HG03066 (cell line): ENCODE results near the gene USP13.

Source experiments
- ATAC-seq: cut with Tn5 transposase; IDR thresholded peaks from one replicate; pipeline ENCODE4 v1.9.1; 2021; ENCODE audit warnings: low read depth; ENCODE audit not compliant: unreplicated experiment

USP13 gene

DNA sequence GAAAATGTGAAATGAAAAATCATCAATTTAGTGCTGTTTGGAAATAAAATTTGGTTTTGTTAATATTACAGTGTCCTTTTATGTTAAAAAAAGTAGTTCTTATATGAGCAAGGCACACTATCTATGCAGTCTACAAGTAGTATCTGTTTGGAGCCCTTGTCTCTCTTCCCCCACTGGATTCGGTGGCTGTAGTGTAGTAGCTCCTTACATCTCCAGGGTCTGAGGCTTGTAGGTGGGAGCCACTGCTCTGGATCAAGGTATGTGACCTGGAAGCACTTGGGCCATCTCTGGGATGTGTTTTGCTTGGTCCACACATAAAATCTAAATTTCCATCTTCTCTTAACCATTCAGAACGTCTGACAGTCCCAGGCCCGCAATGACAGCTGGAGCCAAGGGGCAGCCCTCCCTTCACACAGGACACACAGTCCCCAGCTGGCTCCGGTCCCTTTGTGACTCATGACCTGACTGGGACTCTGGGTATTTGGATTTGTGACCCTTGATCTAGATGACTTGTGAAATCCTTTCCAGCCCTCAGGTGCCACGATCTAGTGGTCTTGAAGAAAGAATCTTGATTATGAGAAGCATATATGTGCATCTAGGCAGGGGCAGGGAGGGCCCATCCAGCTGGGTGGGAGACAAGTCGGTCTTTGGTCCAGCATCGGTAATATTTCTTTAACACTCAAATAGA is 80.0 kb downstream of the USP13 start:
- ATAC-seq = no peak

DNA sequence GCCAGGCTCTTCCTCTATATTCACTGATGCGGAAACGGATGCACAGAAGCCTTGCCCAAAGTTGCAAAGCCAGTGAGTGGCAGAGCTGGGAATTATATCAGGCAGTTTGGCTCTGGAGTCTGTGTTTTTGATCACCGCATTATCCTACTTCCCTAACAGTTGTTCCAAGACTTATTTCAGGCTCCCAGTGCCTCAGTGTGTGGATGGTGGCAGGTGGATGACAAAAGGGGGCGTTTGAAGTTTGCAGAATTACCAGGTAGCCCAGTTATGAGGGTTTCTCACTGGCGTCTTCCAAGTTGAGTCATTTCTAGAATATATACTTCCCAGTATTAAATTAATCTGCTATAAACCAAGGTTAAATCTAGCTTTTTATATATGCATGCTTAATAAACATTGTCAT is 81.0 kb downstream of the USP13 start:
- ATAC-seq = no peak

DNA sequence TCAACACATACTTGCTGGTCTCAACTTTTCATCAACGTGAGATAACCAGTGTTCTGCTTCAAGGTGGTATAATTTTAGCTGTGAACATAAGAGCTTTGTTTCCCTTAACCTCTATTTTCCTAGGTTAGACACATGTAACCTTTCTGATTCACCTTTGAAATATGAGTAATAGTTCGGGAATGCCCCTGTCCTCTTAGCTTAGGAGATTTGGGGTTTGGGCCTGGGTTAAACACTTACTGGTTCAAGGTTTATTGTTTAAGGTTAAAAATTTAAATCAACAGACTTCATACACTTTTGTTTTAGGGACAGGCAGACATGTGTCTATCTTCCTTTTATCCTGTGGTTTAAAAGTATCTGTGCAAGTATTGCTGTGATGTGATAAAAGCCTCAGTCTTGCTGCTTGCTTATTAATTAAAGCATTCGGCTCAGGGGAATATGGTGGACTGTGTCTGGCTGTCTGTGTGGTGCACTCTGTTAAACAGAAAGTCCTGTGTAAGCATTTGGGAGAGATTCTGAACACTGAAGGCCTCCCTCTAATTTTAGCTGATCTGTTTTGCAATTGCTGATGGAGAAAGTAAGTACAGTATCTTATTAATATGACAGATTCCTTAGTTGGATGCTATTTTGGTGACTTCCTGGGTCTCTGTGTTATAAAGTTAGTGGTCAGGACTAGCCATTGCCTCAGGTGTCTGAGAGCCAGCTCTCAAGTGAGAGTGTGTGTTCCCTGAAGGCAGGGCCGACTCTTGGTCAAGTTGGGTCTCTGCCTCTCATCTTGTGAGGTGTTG is 81.8 kb downstream of the USP13 start:
- ATAC-seq = no peak

DNA sequence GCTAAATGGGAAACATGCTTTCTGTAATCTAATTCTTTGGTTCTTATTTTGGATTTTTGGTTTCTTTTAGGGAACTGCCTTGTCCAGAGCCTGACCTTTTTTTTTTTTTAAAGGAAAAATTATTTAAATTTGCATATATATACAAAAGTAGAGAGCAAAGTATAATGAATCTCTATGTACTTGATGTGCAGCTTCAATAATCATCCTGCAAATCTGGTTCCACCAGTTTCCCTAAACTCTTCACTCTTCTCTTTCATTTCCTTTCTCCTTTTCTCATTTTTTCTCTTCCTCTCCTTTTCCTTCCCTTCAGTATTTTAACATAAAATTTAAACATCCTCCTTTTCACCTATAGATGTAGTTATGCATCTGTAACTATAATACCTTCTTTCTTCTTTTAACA is 82.5 kb downstream of the USP13 start:
- ATAC-seq = no peak

DNA sequence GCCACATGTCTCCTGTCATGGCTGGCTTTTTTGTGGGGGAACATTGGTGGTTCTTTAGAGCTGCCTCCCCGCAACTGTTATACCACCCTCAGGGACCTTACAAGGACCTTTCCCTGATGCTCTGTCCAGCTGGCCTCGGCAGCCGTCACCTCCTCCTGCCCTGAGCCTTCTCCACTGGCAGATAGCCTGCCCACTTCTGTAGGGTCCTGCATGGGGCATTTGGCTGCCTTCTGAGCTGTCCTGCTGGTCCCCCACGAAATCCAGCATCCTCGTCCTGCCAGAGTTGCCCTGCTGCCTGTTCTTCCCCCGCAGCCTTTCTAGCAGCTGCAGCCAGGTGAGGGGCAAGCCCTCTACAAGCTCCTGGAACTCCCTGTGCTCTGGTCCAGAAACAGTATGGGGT is 86.2 kb downstream of the USP13 start:
- no peak for ATAC-seq

DNA sequence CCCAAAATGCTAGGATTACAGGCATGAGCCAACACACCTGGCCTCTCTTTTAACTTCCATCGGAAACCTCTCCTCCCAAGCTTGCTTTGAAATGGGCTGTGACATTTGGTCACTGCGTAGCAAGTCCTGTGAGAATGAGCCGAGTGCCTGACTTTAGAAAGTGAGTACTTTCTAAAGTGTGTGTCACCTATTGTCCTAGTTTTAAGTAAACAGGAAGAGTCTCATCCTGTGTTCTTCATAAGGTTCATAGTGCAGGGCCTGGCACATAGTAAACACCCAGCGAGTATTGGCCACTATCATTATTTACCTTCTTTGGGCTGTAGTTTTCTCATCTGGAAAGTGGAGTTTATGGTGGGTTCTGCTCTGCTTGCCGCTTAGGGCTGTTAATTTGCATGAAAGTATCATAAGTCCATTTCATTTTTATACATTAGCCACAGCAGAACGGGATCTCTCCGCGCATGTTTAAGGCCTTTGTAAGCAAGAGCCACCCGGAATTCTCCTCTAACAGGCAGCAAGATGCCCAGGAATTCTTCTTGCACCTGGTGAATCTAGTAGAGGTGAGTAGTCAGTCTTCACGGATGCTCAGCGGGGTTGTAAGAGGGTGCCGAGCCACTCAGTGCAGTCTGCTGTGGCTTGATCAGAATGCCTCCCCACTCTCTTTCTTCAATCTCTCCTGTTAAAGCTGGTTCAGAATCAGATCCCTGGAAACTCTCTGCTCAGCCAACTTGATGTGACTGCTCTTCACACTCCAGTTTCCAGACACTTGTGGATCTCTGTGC is 87.2 kb downstream of the USP13 start:
- no peak for ATAC-seq

DNA sequence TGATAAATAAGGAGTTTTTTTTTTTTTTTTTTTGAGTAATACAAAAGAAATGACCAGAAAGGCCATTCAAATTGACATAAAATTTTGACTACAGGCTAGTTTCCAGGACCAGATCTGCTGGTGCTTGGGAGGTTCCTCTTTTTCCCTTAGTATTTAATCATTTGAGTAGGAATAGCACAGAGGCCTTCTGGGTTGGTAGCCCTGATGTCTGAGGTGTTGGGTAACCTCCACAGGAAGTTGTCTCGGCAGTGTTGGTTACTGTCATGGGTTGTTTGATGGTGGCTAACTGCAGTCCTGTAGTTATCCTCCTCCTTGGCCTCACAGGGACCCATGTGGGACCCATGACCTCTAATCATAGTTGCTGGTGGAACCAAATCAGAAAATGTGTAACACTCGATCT is 91.1 kb downstream of the USP13 start:
- no peak for ATAC-seq

DNA sequence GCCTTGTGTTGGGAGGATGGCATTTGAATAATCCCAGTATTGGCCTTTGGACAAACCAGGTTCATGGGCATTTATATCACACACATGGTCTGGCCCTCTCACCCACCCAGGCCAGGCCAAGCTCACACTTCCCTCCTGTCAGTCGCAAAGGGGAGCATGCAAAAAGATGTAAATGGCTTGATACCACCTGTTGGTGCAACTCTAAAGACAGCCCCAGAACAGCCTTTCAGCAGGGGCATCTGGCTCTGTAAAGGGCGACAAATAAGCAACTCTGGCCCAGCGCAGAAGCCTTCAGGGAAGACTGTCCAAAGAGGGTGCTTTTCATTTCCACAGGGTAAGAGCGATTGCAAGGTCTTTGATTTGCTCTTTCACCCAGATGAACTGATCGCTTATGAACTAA is 91.8 kb downstream of the USP13 start:
- no peak for ATAC-seq

DNA sequence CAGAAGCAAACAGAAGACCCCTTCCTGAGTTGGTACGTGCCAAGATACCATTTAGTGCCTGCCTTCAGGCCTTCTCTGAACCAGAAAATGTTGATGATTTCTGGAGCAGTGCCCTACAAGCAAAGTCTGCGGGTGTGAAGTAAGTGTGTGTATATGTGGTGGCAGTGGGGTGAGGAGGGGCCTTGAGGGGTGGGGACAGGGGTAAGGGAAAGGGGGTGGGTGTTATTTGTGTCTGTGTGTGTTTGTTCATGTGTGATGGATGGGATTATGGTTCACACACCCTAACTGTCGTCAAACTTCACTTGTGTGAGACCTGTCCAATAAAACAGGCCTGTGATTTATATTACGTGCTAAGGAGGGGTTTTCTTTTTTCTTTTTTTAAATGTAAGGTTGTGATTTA is 92.2 kb downstream of the USP13 start:
- no peak for ATAC-seq

DNA sequence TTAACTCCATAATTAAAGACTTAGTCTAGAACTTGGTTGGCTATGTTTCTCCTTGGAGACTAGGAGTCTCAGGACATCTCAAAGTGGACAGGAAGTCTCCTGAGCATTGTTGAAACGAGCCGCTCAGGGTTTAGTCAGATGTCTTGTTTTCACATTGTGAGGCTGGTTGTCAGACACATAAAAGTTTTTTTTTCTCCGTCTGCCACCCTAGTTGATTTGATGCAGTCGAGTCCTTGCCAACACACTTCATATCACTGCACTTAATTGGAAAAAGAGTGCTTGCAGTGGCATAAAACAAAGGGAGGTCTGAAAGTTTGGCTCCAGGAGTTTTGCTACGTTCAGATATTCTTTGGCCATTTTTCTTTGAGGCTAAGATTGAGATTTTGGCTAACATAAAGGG is 92.9 kb downstream of the USP13 start:
- ATAC-seq = no peak

DNA sequence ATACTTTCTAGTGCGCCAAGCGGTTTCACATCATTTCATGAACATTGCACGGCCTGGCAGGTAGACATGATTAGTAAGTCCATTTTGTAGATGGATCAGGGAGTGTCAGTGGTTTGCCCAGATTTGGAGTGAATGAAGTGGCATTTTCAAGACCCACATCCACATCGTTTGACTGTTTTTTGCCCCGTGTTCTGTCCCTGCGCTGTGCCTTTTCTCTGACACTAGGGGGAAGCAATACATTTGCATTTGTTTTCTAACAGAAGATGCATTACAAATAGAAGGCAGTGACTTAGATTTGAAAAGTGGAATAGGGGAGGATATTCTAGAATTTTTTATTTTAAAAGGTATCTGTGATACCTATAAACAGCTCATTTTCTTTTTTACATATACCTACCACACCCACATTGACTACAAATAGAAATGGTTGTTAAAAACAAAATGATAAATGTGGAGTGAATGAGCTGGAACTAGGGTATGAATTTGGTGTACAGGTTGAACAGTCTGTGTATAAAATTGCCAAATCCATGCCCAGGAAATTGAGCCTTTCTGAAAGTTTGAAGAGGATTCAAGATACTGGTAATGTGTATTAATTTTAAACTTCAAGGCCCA is 98.0 kb downstream of the USP13 start:
- peak; percentile 63 for ATAC-seq

DNA sequence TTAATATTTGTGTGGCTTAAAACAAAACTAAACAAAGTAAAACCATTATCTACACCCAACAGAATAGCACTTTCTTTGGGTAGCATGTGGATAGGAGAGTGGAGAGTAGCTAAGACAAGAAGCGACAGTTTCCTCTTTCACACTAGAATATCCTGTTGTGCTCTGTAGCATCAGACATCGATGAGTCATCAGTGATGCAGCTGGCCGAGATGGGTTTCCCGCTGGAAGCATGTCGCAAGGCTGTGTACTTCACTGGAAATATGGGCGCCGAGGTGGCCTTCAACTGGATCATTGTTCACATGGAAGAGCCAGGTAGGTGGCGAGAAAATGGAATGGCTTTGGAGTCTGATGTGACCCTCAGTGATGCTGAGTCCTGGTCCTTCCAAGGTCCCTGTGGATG is 108.1 kb downstream of the USP13 start:
- ATAC-seq = no peak

DNA sequence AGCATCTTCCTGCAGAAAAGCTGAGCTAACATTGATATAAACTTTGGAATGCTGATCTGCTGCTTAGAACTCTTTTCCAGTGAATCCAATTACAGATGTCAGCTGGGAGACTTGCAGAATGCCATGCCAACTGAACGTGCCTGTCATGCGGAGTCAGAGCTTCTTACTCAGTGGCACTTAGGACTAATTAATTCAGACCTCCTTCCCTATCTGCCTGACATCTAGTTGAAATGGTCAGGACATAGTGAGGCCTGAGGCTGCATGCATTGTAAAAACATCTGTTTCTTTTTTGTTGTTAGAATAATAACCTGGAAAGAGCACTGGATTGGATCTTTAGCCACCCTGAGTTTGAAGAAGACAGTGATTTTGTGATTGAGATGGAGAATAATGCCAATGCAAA is 112.6 kb downstream of the USP13 start:
- ATAC-seq = no peak

DNA sequence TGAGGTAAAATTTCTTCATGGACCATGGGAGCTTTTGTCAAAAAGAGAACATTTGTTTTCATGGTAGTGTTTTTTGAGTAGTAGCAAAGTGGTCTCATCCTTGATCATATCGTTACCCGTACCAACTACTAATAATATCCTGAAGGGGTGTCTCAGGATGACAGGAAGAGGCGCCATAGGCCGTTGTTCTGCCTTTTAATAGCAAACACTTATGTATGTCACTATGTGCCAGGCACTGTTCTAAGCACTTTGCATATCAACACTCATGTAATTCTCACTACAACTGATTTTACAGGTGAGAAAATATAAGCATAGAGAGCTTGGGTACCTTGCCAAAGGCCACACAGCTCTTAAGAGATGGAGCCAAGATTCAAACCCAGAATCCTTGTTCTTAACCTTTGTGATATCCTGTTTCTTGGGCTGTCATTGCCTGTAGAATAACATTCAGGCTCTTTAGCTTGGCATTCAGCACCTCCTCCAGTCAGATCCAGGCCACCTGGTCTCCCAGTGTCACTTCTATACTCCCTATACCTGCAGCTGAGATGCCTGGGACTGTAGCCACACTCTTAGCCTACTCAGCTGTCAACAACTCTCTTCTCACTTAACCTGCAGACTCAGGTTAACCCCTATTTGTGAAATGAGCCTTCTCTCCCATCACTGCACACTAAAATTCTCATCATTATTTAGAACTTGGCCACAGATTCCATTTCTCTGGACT is 113.7 kb downstream of the USP13 start:
- no peak for ATAC-seq

DNA sequence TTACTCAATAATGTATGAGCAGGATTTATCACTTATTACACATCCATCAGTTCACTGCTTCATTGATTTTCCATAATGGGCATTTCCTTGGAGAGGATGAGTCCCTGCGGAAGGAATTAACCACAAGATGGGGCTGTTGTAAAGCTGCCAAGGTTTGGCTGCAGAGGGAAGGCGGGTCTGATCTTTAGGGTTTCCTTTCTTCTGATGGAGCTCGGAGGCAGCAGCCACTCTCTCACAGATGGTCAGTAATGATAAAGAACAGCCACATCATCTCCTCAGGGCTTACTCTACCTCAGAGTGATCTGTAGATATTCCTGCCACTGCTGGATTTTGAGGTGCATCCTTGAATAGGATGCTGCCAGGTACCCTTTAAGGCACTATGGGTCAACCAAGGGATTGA is 115.2 kb downstream of the USP13 start:
- ATAC-seq = no peak

DNA sequence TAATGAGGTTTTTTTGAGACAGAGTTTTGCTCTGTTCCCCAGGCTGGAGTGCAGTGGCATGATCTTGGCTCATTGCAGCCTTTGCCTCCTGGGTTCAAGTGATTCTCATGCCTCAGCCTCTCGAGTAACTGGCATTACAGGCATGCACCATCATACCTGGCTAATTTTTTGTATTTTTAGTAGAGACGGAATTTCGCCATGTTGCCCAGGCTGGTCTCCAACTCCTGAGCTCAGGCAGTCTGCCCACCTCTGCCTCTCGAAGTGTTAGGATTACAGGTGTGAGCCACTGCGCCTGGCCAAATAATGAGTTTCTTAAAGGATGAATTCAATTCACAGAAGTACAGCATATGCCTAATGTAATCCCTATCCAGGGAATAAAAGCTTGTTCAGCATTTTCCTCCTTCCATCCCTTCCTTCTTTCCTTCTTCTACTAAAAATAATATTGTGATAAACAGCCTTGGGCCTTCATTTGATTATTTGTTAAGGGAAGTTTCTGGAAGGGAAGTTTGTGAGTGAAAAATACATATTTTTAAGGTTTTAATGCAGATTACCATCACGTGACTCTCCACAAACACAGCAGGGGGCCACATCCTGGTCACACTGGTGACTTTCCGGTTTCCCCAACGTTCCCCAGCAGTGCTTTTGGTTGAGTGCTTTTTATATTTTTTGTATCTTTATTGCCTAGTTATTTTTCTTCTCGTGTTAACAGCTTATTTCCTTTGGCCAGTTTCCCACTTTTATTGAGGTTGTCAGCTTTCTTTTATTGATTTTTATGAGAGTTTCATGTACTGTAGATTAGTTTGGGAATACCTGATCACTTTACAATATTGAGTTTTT is 116.8 kb downstream of the USP13 start:
- no peak for ATAC-seq

DNA sequence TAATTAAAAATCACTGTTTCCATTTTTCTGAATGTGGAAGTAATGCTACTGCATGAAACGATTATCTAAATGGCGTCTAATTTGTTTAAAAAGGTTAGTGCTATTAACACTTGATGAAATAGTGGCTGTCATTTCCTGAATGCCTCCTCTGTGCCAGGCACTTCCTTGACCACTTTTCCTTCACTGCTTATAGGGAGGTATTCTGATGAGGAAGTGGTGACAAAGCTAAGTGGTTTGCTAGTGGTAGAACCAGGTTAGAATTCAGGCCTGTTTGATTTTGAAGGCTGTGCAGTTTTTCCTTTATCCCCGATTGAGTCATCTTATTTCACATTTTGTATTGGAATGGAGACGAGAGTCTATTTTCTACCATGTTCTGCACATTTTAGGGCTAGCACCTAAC is 119.0 kb downstream of the USP13 start:
- no peak for ATAC-seq

DNA sequence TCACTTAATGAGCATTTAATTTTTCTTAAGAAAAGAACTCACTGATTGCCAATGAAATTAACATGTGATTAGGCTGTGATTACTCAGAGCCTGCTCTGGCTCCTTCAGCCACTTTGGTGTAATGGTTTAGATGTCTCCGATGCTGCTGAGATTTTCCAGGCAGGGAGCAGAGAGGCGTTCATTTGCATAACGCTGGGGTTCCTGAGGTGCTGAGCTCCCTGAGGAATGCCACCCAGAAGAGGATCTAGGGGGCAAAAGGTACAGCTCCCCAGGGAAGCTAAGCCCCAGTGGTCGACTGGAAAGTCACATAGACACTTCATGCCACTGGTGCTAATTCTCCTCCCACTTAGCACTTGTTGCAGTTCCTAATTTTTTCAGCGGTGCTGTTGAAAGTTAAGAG is 119.5 kb downstream of the USP13 start:
- ATAC-seq = no peak

DNA sequence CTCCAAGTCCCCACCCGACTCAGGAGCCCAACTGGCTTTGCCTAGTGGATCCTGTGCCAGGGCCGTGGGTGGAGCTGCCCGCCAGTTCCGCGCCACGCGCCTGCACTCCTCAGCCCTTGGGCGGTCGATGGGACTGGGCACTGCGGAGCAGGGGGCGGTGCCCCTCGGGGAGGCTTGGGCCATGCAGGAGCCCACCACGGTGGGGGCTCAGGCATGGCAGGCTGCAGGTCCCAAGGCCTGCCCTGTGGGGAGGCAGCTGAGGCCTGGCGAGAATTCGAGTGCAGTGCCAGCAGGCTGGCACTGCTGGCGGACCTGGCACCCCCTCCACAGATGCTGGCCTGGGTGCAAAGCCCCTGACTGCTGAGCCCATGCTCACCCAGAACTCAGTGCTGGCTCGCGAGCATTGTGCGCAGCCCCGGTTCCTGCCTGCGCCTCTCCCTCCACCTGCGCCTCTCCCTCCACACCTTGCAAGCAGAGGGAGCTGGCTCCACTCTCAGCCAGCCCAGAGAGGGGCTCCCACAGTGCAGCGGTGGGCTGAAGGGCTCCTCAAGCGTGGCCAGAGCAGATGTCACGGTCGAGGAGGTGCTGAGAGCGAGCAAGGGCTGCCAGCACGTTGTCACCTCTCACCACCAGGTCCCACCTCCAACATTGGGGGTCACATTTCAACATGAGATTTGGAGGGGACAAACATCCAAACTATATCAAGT is 122.7 kb downstream of the USP13 start:
- no peak for ATAC-seq
